G401.6 (cell line): ENCODE measurements around the gene TFAP2E.

Experiments used
- FAIRE-seq: peaks from 2 replicates; lab custom pipeline; 2012; peaks lifted over from hg19 to GRCh38; lab: Jason Lieb, UNC

Gene TFAP2E

GRCh38 chr1:35557611-35558373 lies 15.3 kb upstream of the TFAP2E start, which contains the start of gene NCDN:
NCDN (plus strand) TSS chr1:35557799; CDS start chr1:35558191, 392 bp downstream.
- peak; percentile 96 for FAIRE-seq

- FAIRE-seq, result no peak
Measured at GRCh38 chr1:35558374-35559316, 14.5 kb upstream of the TFAP2E start.

GRCh38 chr1:35559317-35559944 lies 13.7 kb upstream of the TFAP2E start:
- no peak for FAIRE-seq

- no peak for FAIRE-seq
Measured at GRCh38 chr1:35560256-35561225, 12.6 kb upstream of the TFAP2E start.

GRCh38 chr1:35561297-35561971 lies 11.7 kb upstream of the TFAP2E start:
- no peak for FAIRE-seq

- no peak for FAIRE-seq
Measured at GRCh38 chr1:35561972-35562680, 11.0 kb upstream of the TFAP2E start.

- no peak for FAIRE-seq
Measured at GRCh38 chr1:35563166-35563565, 9.9 kb upstream of the TFAP2E start.

- FAIRE-seq, result no peak
Measured at GRCh38 chr1:35564037-35564883, 8.9 kb upstream of the TFAP2E start.

GRCh38 chr1:35564884-35565741 lies 8.0 kb upstream of the TFAP2E start:
- FAIRE-seq, result no peak

GRCh38 chr1:35565742-35566133 lies 7.4 kb upstream of the TFAP2E start:
- FAIRE-seq, result no peak

GRCh38 chr1:35567947-35568558 lies 5.1 kb upstream of the TFAP2E start:
- no peak for FAIRE-seq

- FAIRE-seq, result peak; percentile 91
Measured at GRCh38 chr1:35568975-35569395, 4.1 kb upstream of the TFAP2E start.

- FAIRE-seq, result no peak
Measured at GRCh38 chr1:35569936-35570335, 3.2 kb upstream of the TFAP2E start.

- FAIRE-seq, result no peak
Measured at GRCh38 chr1:35570589-35571137, 2.5 kb upstream of the TFAP2E start.

- no peak for FAIRE-seq
Measured at GRCh38 chr1:35571263-35571662, 1.9 kb upstream of the TFAP2E start.

GRCh38 chr1:35572296-35572695 lies 818 bp upstream of the TFAP2E start:
- FAIRE-seq, result no peak

GRCh38 chr1:35574125-35574654 lies 1.1 kb downstream of the TFAP2E start:
- no peak for FAIRE-seq
